ENCODE results near the gene CISTR.

- TF ChIP-seq CTCF (IDR thresholded peaks at IDR 0.05; ENCODE audit: low read depth, low read length) = no peak
- TF ChIP-seq POLR2A (IDR thresholded peaks at IDR 0.05; ENCODE audit: extremely low read depth, insufficient read length) = no peak
- no peak for TF ChIP-seq MAX (IDR thresholded peaks at IDR 0.05; ENCODE audit: low read depth, low read length)
- TF ChIP-seq MYC (IDR thresholded peaks at IDR 0.05; ENCODE audit: low read depth, low read length) = no peak
Measured at GRCh38 chr12:53770281-53770680, 18.5 kb upstream of the CISTR start.

All from NB4 (cell line).